SK-N-MC (cell line): ENCODE data around the gene MCEMP1.

Experiments used
- EZH2 ChIP-seq: fragments of 200-600 bp; sonication (generic); IDR thresholded peaks from one replicate; pipeline ENCODE4 v1.6.1; 2017; ENCODE audit warnings: antibody characterized with exemption
- FOXP2 ChIP-seq: optimal IDR thresholded peaks from 2 replicates; pipeline ENCODE3; 2011; ENCODE audit warnings: mild to moderate bottlenecking, moderate library complexity; ENCODE audit not compliant: insufficient read depth; ENCODE audit errors: extremely low read length, control extremely low read depth
- POLR2AphosphoS5 ChIP-seq: IDR thresholded peaks from 2 replicates; pipeline ENCODE4 v1.6.1; 2012; ENCODE audit warnings: mild to moderate bottlenecking, low read depth, low read length, borderline replicate concordance

- TF ChIP-seq POLR2AphosphoS5: no peak
- no peak for TF ChIP-seq EZH2
- TF ChIP-seq FOXP2: no peak
Observed at GRCh38 chr19:7668842-7669241, 8.0 kb upstream of the MCEMP1 start, which contains the start of gene RETN.
